ENCODE data around the gene C1QTNF5. TPM values are rescaled to one million over a fixed set of nuclear protein-coding genes. Genes with fewer than 3 reads are reported as not detected.

C1QTNF5 gene
- total RNA-seq, 1 experiment from 2014 or later: 0.33 TPM

- H3K9me3 ChIP-seq (ENCODE audit: control insufficient read depth, low read depth, low read length): no peaks in the 10 kb centered on the region
- peak; percentile 88 for DNase-seq
- H2BK12ac ChIP-seq (ENCODE audit: insufficient read length, low read depth, low read length): no peak overlapping the region
- H3K27me3 ChIP-seq (ENCODE audit: insufficient read depth, low read length): peaks cover 16% of the 10 kb centered on the region
- H2BK15ac ChIP-seq (ENCODE audit: low read depth, low read length): no peak overlapping the region
- H3K79me2 ChIP-seq (ENCODE audit: insufficient read depth, low read length): peaks cover 13% of the 10 kb centered on the region; the same call in 1 of the 2 replicates
- no peak overlapping the region for H4K5ac ChIP-seq (ENCODE audit: insufficient read length, low read depth, low read length)
- no peak overlapping the region for H3K27ac ChIP-seq (ENCODE audit: insufficient read length, low read depth, low read length)
- H3K18ac ChIP-seq (ENCODE audit: insufficient read length, low read depth, low read length): peak overlapping the region; percentile 33
- TF ChIP-seq, protein P1, sequence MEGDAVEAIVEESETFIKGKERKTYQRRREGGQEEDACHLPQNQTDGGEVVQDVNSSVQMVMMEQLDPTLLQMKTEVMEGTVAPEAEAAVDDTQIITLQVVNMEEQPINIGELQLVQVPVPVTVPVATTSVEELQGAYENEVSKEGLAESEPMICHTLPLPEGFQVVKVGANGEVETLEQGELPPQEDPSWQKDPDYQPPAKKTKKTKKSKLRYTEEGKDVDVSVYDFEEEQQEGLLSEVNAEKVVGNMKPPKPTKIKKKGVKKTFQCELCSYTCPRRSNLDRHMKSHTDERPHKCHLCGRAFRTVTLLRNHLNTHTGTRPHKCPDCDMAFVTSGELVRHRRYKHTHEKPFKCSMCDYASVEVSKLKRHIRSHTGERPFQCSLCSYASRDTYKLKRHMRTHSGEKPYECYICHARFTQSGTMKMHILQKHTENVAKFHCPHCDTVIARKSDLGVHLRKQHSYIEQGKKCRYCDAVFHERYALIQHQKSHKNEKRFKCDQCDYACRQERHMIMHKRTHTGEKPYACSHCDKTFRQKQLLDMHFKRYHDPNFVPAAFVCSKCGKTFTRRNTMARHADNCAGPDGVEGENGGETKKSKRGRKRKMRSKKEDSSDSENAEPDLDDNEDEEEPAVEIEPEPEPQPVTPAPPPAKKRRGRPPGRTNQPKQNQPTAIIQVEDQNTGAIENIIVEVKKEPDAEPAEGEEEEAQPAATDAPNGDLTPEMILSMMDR (conservative IDR thresholded peaks at IDR 0.05): no peak
- Mint-ChIP-seq H3K4me3 (peak overlapping the region; percentile 38 to 99), H3K36me3 (ENCODE audit: insufficient read depth in 1 of 3, low read depth in 3 of 3) (peaks cover 13 to 18% (median 15%) of the 10 kb centered on the region in 3 experiments), H3K4me1 (peaks cover 48 to 74% of the 10 kb centered on the region in 2 experiments), H3K9me3 (no peaks in the 10 kb centered on the region; a peak in 1 of 5 replicates), H3K27me3 (ENCODE audit: low read depth) (peaks cover 38% of the 10 kb centered on the region), H3K27ac (peak overlapping the region; percentile 85 to 94 (median 93); a peak in 6 of 7 replicates)
- H3K9ac ChIP-seq (ENCODE audit: extremely low read depth, insufficient read length, low read length): peak overlapping the region; percentile 4
- peaks cover 28% of the 10 kb centered on the region for H3K23me2 ChIP-seq (ENCODE audit: insufficient read length, low read depth, low read length, poor library complexity, severe bottlenecking)
- no peak overlapping the region for H2AFZ ChIP-seq (ENCODE audit: low read length)
- no peak overlapping the region for H4K8ac ChIP-seq (replicated peaks; ENCODE audit: insufficient read length, low read depth, low read length)
- peaks cover 9% of the 10 kb centered on the region for H3K79me1 ChIP-seq (ENCODE audit: insufficient read depth, low read depth, low read length, poor library complexity, severe bottlenecking)
- WGBS (ENCODE audit: extremely low coverage, insufficient read length, low lambda C conversion rate): no CpG with 5 or more reads among the region's 9 CpGs
- H4K91ac ChIP-seq (ENCODE audit: insufficient read length, low read depth, low read length): no peak overlapping the region
- H2BK20ac ChIP-seq (ENCODE audit: low read depth, low read length, poor library complexity, severe bottlenecking): no peak overlapping the region
- no peak overlapping the region for H3K56ac ChIP-seq (ENCODE audit: insufficient read length, low read depth, low read length)
- peak overlapping the region; percentile 56 for H3K4me2 ChIP-seq (ENCODE audit: insufficient read depth, insufficient read length, low read length)
- H3K14ac ChIP-seq (ENCODE audit: insufficient read depth, low read length): no peak overlapping the region
- H4K20me1 ChIP-seq (ENCODE audit: control insufficient read depth, insufficient read depth, insufficient read length): no peaks in the 10 kb centered on the region
- no peak overlapping the region for H2BK120ac ChIP-seq (ENCODE audit: low read depth, low read length, poor library complexity, severe bottlenecking)
- no peak overlapping the region for H2AK5ac ChIP-seq (ENCODE audit: insufficient read length, low read length)
- no peak overlapping the region for H3K23ac ChIP-seq (ENCODE audit: insufficient read length, low read depth, low read length)
- no peak overlapping the region for H2BK5ac ChIP-seq (ENCODE audit: insufficient read length, low read length)
- H3K4me1 ChIP-seq (ENCODE audit: insufficient read depth, low read length): no peaks in the 10 kb centered on the region; the same call in 1 of the 2 replicates
- no peak overlapping the region for H3T11ph ChIP-seq (ENCODE audit: low read length)
- H3K4ac ChIP-seq (ENCODE audit: low read depth, low read length): no peak overlapping the region
Observed at GRCh38 chr11:119337581-119338317, 2.9 kb downstream of the C1QTNF5 start.

All from H9 (cell line).